ENCODE results near the gene ANGPTL7.
"Not testable (repeated sequence)": the region's sequence is repeated elsewhere in the genome, so short reads cannot be mapped to it uniquely, and the experiment has no call there.

The ANGPTL7 gene, protein sequence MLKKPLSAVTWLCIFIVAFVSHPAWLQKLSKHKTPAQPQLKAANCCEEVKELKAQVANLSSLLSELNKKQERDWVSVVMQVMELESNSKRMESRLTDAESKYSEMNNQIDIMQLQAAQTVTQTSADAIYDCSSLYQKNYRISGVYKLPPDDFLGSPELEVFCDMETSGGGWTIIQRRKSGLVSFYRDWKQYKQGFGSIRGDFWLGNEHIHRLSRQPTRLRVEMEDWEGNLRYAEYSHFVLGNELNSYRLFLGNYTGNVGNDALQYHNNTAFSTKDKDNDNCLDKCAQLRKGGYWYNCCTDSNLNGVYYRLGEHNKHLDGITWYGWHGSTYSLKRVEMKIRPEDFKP

DNA sequence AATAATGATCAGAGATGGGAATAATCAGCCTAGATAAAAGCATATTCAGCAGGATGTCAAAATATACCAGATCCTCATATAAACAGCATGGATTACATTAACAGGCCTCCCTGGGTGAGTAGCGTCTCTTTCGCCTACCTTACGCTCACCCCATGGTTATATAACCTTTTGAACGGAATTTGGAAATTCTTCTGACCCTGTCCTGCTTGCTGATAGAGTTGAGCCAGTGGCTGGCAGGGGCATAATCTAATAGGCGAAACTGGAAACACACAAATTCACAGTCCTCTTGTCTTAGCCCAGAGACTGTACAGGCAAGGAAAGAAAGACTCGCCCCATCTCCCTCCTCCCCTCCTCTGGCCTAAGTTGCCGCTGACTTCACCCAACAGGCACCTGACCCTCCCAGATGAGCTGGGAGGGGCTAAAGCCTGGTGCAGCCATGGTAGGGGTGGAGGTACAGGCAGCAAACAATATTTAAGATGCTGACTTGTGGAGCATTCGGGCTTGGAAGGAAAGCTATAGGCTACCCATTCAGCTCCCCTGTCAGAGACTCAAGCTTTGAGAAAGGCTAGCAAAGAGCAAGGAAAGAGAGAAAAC, at the start of gene ANGPTL7:
Gene ANGPTL7 (plus strand): TSS at position 498 of the 594 bp plus-strand sequence. CDS start 225 bp downstream, outside the sequence.
- no peak for DNase-seq

DNA sequence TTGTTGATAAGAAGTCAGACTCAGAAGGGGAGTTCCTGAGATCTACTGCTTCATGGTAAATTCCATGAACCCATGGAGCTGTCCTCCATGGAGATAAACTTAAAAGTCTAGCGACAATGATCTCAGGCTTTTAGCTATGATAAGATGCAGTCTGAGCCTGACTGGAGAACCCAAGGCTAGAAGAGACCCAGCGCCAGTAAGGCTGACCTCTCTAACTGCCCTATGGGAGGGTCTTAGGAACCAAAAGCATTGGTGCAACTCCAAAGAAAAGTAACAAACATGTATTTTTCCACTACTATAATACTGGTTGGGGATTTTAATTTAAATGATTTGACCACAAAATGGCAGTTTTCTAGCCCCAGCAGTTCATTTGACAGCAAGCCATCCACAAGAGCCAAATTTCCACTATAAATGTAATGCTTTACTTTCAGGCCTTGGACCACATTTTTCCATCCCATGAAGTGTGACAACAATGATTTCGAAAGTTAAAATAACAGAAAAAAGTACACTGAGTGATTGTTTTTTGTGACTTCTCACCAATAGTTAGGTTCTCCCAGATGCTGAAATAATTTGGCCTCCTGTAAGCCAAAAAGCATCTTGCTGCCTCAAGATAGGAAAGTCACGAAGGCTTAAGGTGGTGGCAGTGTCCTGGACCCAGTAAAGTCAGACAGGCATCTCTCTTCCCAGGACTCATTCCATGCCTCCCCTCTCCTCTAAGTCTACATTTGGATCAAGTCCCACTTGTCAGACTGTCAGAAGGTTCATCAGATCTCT, 46.4 kb upstream of the ANGPTL7 start:
- DNase-seq, result no peak

DNA sequence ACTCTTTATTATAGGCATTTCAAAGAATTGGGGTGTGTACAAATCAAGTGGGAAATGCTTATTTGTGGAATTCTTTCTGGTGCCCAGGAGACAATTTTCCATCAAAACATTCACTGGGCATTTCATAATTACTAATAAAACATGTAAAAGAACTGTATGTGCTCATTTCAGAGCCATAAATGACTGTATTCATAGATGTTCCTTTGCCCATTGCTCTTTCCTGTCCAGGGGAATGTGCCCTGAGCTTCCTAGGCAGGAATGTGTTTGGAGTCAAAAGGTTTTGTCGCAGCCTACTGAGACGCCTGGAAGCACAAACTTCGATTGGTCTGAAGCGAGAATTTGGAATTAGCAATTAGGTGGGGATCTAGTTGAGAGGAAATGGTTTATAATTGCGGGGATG, 45.8 kb upstream of the ANGPTL7 start:
- no peak for DNase-seq

DNA sequence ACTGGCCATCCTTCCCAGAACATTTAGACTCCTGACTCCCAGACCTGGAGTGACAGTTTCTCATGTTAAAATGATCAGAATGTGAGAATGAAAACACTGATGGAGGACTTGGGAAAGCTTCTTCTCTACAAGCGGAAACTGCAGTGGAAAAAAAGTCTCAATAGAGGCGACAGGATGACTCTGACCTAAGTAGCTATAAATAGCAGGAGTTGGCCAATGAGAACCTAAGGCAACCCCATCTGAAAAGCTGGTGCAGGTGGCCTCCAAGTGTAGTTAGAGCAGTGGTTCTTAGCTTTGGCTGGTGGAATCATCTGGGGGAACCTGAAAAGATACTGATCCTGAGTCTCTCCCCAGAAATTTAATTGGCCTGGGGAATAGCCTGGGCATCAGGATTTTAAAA, 45.2 kb upstream of the ANGPTL7 start:
- no peak for DNase-seq

DNA sequence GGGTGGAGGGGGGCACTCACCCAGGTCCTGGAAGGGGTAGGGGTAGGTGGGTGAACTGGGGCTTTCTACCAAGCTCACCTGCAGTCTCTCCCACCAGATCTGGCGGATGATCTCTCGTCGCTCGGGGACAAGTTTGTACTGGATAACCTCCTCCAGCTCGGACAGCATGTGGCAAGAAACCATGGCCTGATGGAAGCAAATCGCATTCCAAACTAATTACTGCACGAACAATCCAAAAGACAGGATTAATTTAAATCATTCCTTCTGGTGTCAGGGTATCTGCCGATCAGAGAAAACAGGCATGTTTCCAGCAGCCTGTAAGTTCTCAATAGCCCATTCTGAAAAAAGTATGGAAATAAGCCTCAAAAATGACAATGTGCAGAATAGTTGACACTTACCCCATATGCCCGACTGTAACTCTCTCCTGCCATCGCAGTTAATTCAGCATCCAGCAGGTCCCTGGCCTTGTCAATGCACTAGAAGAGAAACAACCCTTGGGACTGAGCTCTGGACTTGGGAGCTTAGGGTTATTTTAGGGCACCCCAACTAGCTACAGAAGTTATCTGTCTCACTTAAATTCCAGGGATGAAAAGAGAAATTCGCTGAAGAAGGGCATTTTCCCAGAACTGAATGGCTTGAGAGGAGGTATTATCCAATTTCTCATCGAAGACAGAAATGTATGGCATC, 44.4 kb upstream of the ANGPTL7 start:
- no peak for DNase-seq

GRCh38 chr1:11145741-11146140, 43.4 kb upstream of the ANGPTL7 start:
- DNase-seq, result no peak

DNA sequence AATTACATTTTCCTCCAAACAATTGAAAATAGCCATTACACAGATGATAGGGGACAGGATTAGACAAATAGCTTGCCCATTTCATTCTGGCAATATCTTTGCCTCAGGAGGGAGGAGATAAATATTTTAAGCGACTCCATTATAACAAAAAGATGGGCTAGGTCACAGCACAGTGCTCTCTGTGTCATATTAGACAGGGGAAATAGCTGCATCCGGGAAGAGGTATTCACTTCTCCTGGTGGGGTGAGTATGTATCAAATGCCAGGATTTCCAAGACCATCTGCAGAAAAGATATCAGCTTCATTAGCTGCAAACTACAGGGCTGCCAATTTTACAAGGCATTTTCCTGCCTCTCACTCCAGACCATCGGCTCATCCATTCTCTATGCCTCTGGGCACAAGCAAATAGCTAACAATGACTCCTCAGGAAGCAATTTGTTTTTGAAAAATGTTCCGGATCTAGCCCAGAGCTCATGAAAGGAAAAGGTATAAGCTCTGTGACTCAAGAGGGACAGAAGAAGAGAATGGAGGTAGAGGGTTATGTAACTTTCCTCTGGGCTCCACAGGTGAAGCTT, 41.9 kb upstream of the ANGPTL7 start:
- DNase-seq, result no peak

- no peak for DNase-seq
These were observed 38.8 kb upstream of the ANGPTL7 start for GRCh38 chr1:11150326-11150725.

GRCh38 chr1:11151114-11151513, 38.0 kb upstream of the ANGPTL7 start:
- DNase-seq, result no peak

DNA sequence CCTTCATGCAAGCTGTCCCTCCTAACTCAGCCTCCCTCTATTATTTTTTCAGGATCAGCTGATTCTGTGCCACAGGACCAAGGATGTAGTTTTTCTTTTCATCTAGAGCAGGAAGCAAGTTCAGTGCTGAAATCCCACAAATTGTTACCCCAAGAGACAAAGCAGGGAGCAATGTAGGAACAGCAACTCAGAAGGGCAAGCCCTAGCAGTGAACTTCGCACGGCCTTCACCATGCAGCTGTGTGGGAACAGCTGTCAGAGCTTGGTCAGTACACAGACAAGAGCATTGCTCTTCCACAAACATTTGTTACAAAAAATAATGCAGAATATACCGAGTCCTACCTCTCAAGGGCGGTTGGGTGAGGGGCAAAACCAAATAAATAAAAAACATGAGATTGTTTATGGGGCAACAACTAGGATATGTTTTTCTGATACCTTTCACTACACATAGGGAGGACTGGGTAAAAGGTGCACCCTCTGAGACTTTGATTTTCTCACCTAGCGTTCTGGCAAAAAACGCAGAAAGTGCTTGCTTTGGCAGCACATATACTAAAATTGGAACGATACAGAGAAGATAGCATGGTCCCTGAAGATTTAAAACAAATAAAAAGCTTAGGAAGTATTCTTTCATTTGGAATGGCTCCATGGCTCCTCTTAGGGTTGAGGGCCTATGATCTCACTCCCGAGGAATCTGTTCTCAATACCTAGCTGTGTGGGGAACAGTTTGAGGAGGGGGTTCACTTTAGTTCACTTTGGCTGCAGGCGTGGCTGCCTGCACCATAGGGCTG, 37.1 kb upstream of the ANGPTL7 start:
- no peak for DNase-seq

DNA sequence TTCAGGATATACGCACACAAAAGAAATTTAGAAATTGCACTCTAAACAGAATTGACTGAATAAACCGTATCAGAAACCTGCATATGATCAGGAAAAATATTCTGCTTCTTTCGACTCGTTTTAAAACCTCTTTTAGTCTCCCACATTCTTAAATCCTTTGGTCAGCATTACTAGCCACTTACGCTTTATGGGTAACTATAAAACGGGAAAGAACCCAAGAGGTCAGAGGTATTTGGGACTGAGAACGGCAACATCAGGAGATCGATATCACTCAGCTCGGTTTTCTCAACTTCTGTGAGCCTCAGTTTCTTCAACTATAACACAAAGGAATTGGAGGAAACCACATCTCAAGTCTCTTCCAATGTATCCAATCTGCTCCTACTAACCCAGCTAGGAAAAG, 36.4 kb upstream of the ANGPTL7 start:
- DNase-seq, result no peak

DNA sequence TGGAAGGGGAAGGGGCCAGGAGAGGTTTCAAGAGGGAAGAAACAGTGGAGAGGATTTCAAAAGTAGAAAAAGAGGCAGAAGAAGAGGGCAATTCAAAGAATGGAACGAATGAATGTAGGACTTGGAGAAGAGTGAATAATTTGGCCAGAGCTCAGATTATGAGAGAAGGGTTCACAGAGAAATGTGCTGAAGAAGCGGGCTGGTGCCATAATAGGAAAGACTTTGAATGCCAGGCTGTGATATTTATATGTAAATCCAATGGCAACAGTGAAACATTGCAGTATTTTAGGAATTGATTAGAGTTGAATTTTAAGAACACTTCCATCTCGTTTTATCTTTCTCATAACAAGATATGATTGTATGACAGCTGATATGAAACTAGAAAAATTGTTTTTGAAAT, 36.0 kb upstream of the ANGPTL7 start:
- no peak for DNase-seq

GRCh38 chr1:11156441-11156840, 32.7 kb upstream of the ANGPTL7 start:
- no peak for DNase-seq

GRCh38 chr1:11156963-11157362, 32.2 kb upstream of the ANGPTL7 start:
- DNase-seq, result no peak

GRCh38 chr1:11157394-11157793, 31.8 kb upstream of the ANGPTL7 start:
- DNase-seq, result no peak

DNA sequence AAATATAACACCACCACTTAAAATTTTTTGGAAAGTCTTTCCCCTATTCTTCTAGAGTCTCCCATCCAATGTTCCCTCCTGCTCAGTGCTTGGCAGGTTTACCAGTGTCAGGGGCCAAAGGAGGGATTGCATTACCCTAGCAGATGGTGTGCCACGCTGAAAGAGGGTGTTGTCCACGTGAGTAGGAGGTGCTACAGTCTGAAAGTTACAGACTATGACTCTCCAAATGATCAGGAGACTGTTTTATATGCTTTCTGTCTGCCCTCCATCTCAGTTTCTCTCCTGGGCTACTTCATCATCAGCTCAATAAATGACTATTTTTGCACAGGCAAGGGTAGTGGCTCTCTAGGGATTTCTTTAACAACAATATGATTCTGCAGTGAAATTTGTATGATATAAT, 31.3 kb upstream of the ANGPTL7 start:
- DNase-seq, result no peak

DNA sequence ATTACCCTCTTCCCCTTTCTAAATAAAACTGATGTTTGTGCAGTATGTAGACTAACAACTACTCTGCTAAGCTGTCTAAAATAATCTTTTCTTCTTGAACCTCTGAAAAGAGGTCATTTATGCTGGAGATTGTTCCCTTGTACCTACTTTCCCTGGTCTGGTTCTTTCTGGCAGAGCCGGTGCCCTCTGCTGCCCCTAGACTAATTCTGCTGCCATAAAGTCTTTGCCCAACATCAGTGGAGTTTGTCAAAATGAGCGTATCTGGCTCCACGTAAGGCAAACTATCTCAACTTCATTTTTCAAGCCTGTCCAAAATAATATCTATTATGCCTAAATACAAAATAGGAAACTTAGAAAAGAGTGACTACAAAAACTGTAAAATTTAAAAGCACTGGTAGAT, 30.9 kb upstream of the ANGPTL7 start:
- no peak for DNase-seq

- DNase-seq, result no peak
These were observed 30.3 kb upstream of the ANGPTL7 start for GRCh38 chr1:11158720-11159321.

- DNase-seq, result not testable (repeated sequence)
These were observed 26.4 kb upstream of the ANGPTL7 start for GRCh38 chr1:11162752-11163151.

GRCh38 chr1:11166744-11167143, 22.4 kb upstream of the ANGPTL7 start:
- DNase-seq, result not testable (repeated sequence)

DNA sequence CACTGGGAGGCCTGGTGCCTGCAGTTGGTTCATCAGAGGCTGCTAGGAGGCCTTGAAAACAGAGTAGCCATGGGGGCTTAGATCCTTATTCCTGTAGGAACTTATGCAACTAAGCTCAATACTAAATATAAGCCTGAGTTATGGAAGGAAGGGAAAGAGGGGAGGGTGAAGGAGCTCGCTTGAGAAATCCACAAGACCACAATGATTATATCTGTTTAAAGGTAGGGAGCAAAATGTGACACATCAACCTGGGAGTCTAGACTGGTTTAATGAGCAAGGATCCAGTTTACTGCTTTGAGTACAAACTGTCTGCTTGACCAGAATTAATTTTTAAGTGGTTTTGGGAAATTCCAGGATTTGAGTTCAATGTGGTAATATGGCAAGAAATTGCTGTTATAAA, 20.4 kb upstream of the ANGPTL7 start:
- no peak for DNase-seq

- no peak for DNase-seq
These were observed 20.0 kb upstream of the ANGPTL7 start for GRCh38 chr1:11169202-11169601.
